ENCODE results near the gene C5orf47. TPM values are rescaled to one million over a fixed set of nuclear protein-coding genes. Genes with fewer than 3 reads are reported as not detected.
A peak's percentile ranks its signal among the peaks of the same experiment; 100 is the strongest.

The C5orf47 gene
- total and polyA plus RNA-seq, 2 experiments from 2014 or later = 0.57 TPM; not detected in 1

GRCh38 chr5:173981185-173981761 lies 7.7 kb upstream of the C5orf47 start:
- Histone ChIP-seq H3K4me3 (no peak overlapping the region), H3K27ac (no peak overlapping the region), H3K9me3 (ENCODE audit: low read depth) (no peaks in the 10 kb centered on the region), H3K27me3 (no peaks in the 10 kb centered on the region), H3K36me3 (no peaks in the 10 kb centered on the region), H3K4me1 (ENCODE audit: low read depth) (no peaks in the 10 kb centered on the region)
- DNase-seq (ENCODE audit: low read depth in 1 of 2, low spot score in 1 of 2) = no peak
- TF ChIP-seq CTCF (IDR thresholded peaks at IDR 0.05; ENCODE audit: low read depth, low read length) = no peak

- Histone ChIP-seq H3K9me3 (ENCODE audit: low read depth) (no peaks in the 10 kb centered on the region), H3K27me3 (no peaks in the 10 kb centered on the region), H3K27ac (no peak overlapping the region), H3K4me3 (no peak overlapping the region), H3K4me1 (ENCODE audit: low read depth) (no peaks in the 10 kb centered on the region), H3K36me3 (no peaks in the 10 kb centered on the region)
- DNase-seq (ENCODE audit: low read depth in 1 of 2, low spot score in 1 of 2) = peak; percentile 36 to 58
- peak; percentile 47 for TF ChIP-seq CTCF (IDR thresholded peaks at IDR 0.05; ENCODE audit: low read depth, low read length)
These were observed 4.8 kb upstream of the C5orf47 start for GRCh38 chr5:173984218-173984617.

- Histone ChIP-seq H3K27ac (no peak overlapping the region), H3K4me3 (no peak overlapping the region), H3K9me3 (ENCODE audit: low read depth) (no peaks in the 10 kb centered on the region), H3K27me3 (no peaks in the 10 kb centered on the region), H3K36me3 (no peaks in the 10 kb centered on the region), H3K4me1 (ENCODE audit: low read depth) (no peaks in the 10 kb centered on the region)
- TF ChIP-seq CTCF (IDR thresholded peaks at IDR 0.05; ENCODE audit: low read depth, low read length) = no peak
- DNase-seq (ENCODE audit: low read depth in 1 of 2, low spot score in 1 of 2) = no peak
These were observed 587 bp downstream of the C5orf47 start for GRCh38 chr5:173989432-173990082.

- no peak overlapping the region for H3K27ac ChIP-seq
- no peaks in the 10 kb centered on the region for H3K4me1 ChIP-seq (ENCODE audit: low read depth)
- no peaks in the 10 kb centered on the region for H3K36me3 ChIP-seq
- H3K9me3 ChIP-seq (ENCODE audit: low read depth) = no peaks in the 10 kb centered on the region
- DNase-seq (ENCODE audit: low read depth in 1 of 2, low spot score in 1 of 2) = no peak
- no peak overlapping the region for H3K4me3 ChIP-seq
- no peak for TF ChIP-seq CTCF (IDR thresholded peaks at IDR 0.05; ENCODE audit: low read depth, low read length)
- peaks cover 12% of the 10 kb centered on the region for H3K27me3 ChIP-seq
These were observed 8.4 kb downstream of the C5orf47 start for GRCh38 chr5:173997331-173997730.

- Histone ChIP-seq H3K4me3 (no peak overlapping the region), H3K27me3 (peaks cover 12% of the 10 kb centered on the region), H3K36me3 (no peaks in the 10 kb centered on the region), H3K27ac (no peak overlapping the region), H3K9me3 (ENCODE audit: low read depth) (no peaks in the 10 kb centered on the region), H3K4me1 (ENCODE audit: low read depth) (no peaks in the 10 kb centered on the region)
- no peak for TF ChIP-seq CTCF (IDR thresholded peaks at IDR 0.05; ENCODE audit: low read depth, low read length)
- no peak for DNase-seq (ENCODE audit: low read depth in 1 of 2, low spot score in 1 of 2)
These were observed 9.6 kb downstream of the C5orf47 start for GRCh38 chr5:173998531-173998930.
